Memory B cell (primary cell): ENCODE data around the gene UBE2F.

ENCODE experiments used
- ATAC-seq: fragments of 150-1000 bp; cut with Tn5 transposase; 2 replicates; pipeline ENCODE4 v1.10.0; 2021; ENCODE audit warnings: low read depth, mild to moderate bottlenecking, moderate library complexity
- DNase-seq, 2 donors: peaks; one replicate each; pipeline ENCODE4 v3.0.0; 2022; ENCODE audit warnings: low spot score in 2 of 2
- H3K27ac Mint-ChIP-seq: one replicate; pipeline ENCODE4 v1.8.0; 2022; ENCODE audit warnings: mild to moderate bottlenecking, moderate library complexity, mixed read lengths
- H3K27me3 Mint-ChIP-seq: one replicate; pipeline ENCODE4 v1.8.0; 2022; ENCODE audit warnings: mixed read lengths
- H3K36me3 Mint-ChIP-seq: one replicate; pipeline ENCODE4 v1.8.0; 2022; ENCODE audit warnings: mild to moderate bottlenecking, mixed read lengths
- H3K4me1 Mint-ChIP-seq: one replicate; pipeline ENCODE4 v1.8.0; 2022; ENCODE audit warnings: mixed read lengths
- H3K4me3 Mint-ChIP-seq: one replicate; pipeline ENCODE4 v1.8.0; 2022; ENCODE audit warnings: mild to moderate bottlenecking, moderate library complexity, mixed read lengths
- H3K9me3 Mint-ChIP-seq: one replicate; pipeline ENCODE4 v1.8.0; 2022; ENCODE audit warnings: mixed read lengths

UBE2F gene

GRCh38 chr2:238082827-238083226 is 116.0 kb downstream of the UBE2F start:
- Mint-ChIP-seq H3K9me3 (peaks cover 4% of the 10 kb centered on the region), H3K27ac (no peak overlapping the region), H3K36me3 (peaks cover 19% of the 10 kb centered on the region), H3K27me3 (no peaks in the 10 kb centered on the region), H3K4me1 (peaks cover 6% of the 10 kb centered on the region), H3K4me3 (no peak overlapping the region)
- ATAC-seq (no peak), DNase-seq (no peak)

DNA sequence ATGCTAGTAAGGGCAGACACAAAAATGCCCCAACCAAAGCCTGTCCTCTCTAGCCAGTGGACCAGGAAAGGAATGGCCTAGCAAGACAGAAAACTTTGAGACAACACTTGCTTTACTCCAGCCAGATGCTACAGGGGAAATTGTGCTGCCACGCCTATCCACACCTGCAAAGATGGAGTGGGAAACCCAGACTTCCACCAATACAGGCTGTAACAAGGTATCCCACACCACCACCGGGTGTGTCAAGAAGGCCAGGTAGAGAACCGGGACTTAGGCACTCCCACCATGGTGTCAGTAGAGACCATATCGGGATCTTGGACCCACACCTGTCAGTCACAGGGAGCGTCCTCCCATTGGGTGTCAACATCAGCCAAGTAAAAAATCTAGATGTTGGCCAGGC is 117.1 kb downstream of the UBE2F start:
- peaks cover 6% of the 10 kb centered on the region for H3K4me1 Mint-ChIP-seq
- peaks cover 19% of the 10 kb centered on the region for H3K36me3 Mint-ChIP-seq
- peaks cover 4% of the 10 kb centered on the region for H3K9me3 Mint-ChIP-seq
- ATAC-seq, result no peak
- H3K4me3 Mint-ChIP-seq, result no peak overlapping the region
- no peak overlapping the region for H3K27ac Mint-ChIP-seq
- no peak for DNase-seq
- H3K27me3 Mint-ChIP-seq, result no peaks in the 10 kb centered on the region

- DNase-seq (no peak), ATAC-seq (no peak)
- Mint-ChIP-seq H3K9me3 (peaks cover 4% of the 10 kb centered on the region), H3K27ac (no peak overlapping the region), H3K27me3 (no peaks in the 10 kb centered on the region), H3K4me3 (no peak overlapping the region), H3K4me1 (peaks cover 6% of the 10 kb centered on the region), H3K36me3 (peaks cover 18% of the 10 kb centered on the region)
Observed at GRCh38 chr2:238084761-238085160, 117.9 kb downstream of the UBE2F start.

DNA sequence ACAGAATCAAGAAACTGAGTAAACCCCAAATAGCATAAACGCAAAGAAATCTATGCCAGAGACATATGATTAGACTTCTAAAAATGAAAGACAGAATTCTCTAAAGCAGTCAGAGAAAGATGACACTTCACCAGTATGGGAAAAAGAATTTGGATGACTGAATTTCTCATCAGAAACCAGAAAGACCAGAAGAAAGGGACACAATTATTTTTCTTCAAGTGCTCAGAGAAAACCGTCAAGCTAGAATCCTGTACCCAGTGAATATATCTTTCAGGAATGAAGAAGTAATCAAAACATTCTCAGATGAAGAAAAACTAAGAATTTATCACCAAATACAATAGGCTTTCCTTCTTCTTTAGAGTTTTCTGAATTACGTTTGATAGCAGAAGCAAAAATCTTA is 119.1 kb downstream of the UBE2F start:
- H3K4me1 Mint-ChIP-seq, result peaks cover 6% of the 10 kb centered on the region
- ATAC-seq (no peak), DNase-seq (no peak)
- no peak overlapping the region for H3K27ac Mint-ChIP-seq
- H3K4me3 Mint-ChIP-seq, result no peak overlapping the region
- no peaks in the 10 kb centered on the region for H3K27me3 Mint-ChIP-seq
- no peaks in the 10 kb centered on the region for H3K9me3 Mint-ChIP-seq
- peaks cover 9% of the 10 kb centered on the region for H3K36me3 Mint-ChIP-seq

GRCh38 chr2:238087211-238087610 is 120.4 kb downstream of the UBE2F start:
- H3K27me3 Mint-ChIP-seq, result no peaks in the 10 kb centered on the region
- H3K4me1 Mint-ChIP-seq, result peaks cover 6% of the 10 kb centered on the region
- H3K36me3 Mint-ChIP-seq, result peaks cover 6% of the 10 kb centered on the region
- H3K27ac Mint-ChIP-seq, result no peak overlapping the region
- H3K4me3 Mint-ChIP-seq, result no peak overlapping the region
- no peaks in the 10 kb centered on the region for H3K9me3 Mint-ChIP-seq
- no peak for DNase-seq
- ATAC-seq, result peak; percentile 82

GRCh38 chr2:238090887-238091286 is 124.1 kb downstream of the UBE2F start:
- ATAC-seq (no peak), DNase-seq (no peak)
- Mint-ChIP-seq H3K27ac (no peak overlapping the region), H3K36me3 (peaks cover 11% of the 10 kb centered on the region), H3K9me3 (no peaks in the 10 kb centered on the region), H3K27me3 (no peaks in the 10 kb centered on the region), H3K4me1 (peaks cover 6% of the 10 kb centered on the region), H3K4me3 (no peak overlapping the region)

GRCh38 chr2:238091436-238092060 is 124.7 kb downstream of the UBE2F start:
- Mint-ChIP-seq H3K9me3 (no peaks in the 10 kb centered on the region), H3K27me3 (no peaks in the 10 kb centered on the region), H3K4me1 (peaks cover 6% of the 10 kb centered on the region), H3K27ac (no peak overlapping the region), H3K4me3 (no peak overlapping the region), H3K36me3 (peaks cover 11% of the 10 kb centered on the region)
- ATAC-seq (no peak), DNase-seq (no peak)
